Activated T-cell treated with anti-CD3 and anti-CD28 coated beads, Interleukin-2, amount 50 U/mL, for 1 hour (primary cell): ENCODE measurements around the gene LPAR5.
A peak's percentile ranks its signal among the peaks of the same experiment; 100 is the strongest.

ENCODE experiments used
- DNase-seq: peaks from one replicate; pipeline ENCODE4 v3.0.0-alpha.2; 2020

The LPAR5 gene

GRCh38 chr12:6635375-6635855 is 344 bp downstream of the LPAR5 start:
- peak; percentile 54 for DNase-seq

DNA sequence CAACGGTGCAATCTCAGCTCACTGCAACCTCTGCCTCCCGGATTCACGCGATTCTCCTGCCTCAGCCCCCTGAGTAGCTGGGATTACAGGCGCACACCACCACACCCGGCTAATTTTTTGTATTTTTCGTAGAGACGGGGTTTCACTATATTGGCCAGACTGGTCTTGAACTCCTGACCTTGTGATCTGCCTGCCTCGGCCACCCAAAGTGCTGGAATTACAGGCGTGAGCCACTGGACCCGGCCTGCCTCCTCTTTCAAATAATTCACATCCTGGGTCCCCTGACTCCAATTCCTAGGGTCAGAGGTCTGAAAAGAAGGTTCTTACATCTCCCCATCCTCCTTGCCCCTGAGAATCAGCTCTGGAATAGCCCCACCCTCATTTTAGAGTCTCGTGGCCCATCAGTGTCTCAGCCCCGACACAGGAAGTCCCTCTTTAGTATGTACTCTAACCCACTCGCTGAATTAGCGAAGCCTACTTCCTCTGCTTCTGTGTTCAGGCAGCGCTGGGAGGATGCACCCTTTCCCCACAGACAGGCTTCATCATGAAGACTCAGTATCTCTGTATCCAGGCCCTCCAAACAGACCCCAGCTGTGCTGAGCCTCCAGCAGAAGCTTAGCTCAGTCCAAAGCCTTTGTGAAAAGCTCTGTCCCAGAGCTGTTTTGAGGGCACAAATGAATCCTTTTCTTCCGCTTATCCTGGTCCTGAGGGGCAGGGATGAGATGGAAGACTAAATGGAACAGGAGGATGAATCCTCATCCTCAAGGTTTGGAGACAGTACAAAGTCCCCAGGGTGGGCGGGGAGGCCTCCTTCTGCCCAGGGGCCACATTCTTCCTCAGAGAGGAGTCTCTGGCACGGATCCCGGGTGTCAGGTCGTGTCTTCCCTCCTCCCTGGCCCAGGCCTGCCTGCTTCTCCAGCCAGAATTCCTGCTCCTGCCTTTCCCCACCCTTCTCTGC is 3.5 kb downstream of the LPAR5 start:
- peak; percentile 56 for DNase-seq

GRCh38 chr12:6631549-6631961 is 4.2 kb downstream of the LPAR5 start:
- no peak for DNase-seq

DNA sequence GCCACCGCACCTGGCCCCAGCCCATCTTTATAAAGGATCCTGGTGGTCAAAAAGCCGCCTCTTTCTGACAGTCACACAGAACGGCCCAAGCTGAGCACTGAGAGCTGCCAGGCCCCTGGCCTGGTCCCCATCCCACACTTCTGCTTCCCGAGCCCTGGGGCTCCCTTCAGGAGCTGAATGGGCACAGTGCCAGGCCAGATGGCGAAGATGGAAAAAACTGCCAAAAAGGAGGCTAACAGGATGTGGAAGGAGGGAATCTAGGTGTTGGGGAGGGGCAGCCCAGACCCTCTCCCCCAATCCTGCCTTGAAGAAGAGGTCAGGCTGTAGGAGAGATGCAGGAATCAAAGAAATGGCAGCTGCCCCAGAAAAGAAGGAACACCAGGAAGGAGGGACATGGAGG is 5.0 kb downstream of the LPAR5 start:
- DNase-seq: no peak

DNA sequence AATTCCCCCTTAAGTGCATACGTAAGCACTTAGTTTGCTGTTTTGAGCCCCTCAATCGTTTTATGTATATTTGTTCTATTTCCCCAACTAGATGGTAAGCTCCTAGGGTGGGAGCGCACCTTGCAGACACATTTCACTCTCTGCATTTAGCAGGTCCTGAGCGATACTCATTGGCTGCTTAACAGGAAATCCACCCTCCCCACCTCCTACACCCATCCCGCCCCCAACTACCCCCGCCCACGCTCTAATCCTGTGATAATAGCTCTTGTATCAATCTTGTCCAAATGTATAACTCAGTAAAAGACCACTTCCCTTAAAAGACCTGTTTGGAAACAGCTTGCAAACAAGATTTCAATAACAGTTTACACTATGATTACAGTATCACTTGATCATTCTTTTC is 8.1 kb downstream of the LPAR5 start:
- no peak for DNase-seq

DNA sequence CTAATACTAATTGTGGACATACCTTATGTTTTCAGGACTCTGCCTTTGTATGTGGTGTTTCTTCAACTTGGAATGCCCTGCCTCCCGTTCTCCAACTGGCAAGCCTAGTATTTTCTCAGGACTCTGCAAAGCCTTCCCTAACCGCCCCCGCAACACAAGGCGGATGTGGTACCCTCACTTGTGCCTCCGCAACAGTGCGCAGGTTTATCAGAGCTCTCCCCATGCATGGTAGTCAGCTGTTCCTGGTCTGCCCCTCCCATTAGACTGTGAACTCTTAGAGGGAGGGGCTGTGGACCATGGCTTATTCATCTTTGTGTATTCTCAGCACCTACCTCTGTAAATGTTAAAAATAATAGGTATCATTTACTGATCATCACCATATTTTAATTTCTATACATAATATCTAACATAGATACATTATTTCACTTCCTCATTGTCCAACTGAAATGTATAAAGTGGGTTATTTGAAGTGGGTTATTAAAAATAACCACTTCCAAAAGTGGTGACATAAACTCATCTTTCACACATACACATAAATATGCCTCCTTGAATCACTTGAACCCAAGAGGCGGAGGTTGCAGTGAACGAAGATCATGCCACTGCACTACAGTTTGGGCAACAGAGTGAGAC is 9.0 kb downstream of the LPAR5 start:
- DNase-seq: no peak

- no peak for DNase-seq
These were observed 14.9 kb downstream of the LPAR5 start for GRCh38 chr12:6620885-6621274.

GRCh38 chr12:6620137-6620884 is 15.4 kb downstream of the LPAR5 start:
- DNase-seq: peak; percentile 67

DNA sequence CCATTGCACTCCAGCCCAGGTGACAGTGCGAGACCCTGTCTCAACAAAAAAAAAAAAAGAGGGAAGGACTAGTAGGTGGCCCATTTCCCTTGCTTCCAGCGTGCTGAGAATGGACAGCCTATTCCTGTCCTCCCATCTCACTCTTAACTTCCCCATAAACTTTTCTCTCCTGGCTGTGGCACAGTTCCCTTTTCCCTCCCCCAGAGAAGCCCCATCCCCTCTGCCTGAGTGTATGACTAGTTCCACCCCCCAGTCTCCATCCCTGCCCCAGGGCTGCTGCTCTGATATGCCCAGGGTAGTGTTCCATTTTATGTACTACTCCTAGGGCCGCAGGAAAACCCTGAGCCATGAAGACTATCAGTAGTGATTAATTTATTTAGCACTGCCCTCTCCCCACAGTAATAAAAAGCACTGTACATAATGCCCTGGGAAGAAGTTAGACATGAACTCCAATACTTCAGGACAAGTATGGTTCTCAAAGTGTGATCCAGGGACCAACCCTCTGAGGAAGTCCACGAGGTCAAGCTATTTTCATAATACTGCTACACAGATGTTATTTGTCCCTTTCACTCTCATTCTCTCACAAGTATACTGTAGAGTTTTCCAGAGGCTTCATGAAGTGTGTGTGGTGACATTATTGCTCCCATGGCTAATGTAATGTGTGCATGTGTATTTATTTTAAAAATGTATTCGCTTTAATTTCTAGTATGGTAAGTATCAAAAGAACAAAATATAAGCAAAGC is 17.1 kb downstream of the LPAR5 start:
- DNase-seq: no peak

DNA sequence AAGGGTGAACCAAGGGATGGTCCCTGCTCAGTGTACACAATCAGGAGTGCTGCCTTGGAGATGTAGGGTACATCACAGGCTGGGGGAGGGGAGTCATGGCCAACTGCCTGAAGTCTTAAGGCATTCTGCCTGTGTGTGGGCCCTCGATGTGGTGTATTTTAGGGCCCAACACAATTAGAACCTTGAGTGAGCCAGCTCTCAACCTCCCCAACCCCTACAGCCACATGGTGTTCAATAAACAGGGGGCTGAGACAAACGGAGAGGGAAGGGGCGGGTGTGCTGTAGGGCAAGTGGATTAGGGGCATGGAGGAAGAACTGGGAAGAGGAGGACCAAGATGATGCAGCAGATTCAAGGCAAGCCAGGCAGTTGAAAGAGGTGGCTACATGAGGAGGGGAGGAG is 20.0 kb downstream of the LPAR5 start:
- DNase-seq: no peak

DNA sequence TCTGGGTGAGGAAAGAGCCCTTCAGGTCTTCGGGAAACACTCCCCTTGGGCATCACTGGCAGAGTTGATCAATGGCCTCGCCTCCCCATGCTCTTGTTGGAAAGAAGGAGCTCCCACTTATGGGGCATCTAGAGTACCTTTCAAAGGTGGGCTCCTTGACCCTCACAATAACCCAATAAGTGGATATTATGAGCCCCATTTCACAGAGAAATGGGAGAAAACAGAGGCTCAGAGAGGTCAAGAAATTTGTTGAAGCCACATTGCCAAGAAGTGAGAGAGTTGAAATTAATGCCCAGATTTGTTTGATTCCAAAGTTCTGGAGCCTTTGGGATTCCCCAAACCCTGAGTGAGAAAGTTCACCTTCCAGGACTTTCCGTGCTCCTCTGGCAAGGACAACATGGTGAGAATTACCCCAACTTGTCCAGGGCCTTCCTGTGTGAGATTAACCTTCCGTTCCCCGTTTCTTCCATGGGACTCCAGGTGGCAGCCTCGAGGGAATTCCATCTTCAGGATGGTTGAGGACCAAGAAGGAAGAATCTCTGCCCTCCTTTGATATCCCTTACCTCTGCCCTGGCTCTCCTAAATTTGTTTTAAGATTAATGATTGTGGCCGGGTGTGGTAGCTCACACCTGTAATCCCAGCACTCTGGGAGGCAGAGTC is 21.1 kb downstream of the LPAR5 start:
- no peak for DNase-seq

GRCh38 chr12:6613776-6614512 is 21.8 kb downstream of the LPAR5 start:
- DNase-seq: peak; percentile 46

- DNase-seq: no peak
These were observed 22.6 kb downstream of the LPAR5 start for GRCh38 chr12:6613015-6613775.

DNA sequence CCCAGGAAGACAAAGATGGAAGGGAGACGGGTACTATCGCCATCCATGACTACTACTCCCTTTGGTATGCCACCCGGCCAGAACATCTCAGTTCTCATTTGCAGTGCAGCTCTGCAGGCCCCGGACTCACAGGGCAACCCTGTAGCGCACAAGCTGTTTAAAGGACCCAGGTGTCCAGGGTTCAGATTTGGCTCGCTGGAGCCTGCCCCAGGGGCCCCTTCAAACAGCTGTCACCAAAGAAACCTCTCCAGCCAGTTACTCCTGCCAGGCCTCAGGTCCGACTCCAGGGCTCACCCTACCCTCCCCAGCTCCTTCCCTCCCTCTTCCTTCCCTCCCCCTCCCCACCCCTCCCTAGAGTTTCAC is 23.1 kb downstream of the LPAR5 start:
- DNase-seq: no peak

DNA sequence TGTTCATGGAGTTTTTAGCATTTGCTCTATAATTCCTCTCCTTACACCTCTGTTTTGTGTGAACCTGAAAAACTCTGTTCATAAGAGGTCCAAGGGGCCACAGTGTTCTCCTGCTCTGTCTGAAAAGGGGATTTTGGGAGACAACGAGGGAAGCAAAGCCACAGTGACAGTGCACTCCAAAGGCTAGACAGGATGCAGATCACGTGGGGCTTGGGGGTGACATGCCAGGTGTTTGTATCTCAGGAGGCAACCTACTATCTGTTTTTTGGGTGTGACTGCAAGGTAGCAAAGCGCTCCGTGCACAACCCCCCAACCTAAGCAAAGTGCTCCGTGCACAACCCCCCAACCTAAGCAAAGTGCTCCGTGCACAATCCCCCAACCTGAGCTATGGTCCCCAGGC is 23.5 kb downstream of the LPAR5 start:
- no peak for DNase-seq

DNA sequence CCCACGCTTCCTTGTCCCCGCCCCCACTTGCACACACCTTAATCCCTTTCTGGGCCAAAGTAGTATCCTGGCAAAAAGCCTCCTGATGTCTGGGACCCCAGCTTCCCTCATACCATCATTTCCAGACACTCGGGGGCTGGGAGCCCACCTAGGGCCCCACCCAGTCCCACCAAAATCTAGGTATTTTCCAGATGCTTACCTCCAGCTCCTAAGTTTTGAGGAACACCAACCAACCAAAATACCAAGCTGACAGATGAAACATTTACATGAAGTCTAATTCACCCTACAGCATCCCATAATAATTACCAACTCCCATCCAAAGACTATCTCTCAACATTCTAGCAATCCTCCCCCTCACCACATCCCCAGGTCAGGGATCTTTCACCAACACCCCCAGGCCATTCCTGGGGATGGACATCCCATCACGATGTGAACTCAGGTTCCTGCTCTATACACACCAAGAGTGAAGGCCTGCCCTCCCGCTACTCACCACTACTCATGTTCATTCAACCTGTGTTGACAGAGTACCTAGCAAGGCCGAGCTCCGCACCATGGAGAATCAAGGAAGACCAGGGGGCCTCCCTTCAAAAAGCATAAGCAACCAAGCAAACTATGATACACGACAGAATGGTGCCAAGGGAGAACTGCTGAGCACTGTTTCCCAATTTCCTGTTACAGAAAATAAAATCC is 27.0 kb downstream of the LPAR5 start:
- DNase-seq: peak; percentile 63

DNA sequence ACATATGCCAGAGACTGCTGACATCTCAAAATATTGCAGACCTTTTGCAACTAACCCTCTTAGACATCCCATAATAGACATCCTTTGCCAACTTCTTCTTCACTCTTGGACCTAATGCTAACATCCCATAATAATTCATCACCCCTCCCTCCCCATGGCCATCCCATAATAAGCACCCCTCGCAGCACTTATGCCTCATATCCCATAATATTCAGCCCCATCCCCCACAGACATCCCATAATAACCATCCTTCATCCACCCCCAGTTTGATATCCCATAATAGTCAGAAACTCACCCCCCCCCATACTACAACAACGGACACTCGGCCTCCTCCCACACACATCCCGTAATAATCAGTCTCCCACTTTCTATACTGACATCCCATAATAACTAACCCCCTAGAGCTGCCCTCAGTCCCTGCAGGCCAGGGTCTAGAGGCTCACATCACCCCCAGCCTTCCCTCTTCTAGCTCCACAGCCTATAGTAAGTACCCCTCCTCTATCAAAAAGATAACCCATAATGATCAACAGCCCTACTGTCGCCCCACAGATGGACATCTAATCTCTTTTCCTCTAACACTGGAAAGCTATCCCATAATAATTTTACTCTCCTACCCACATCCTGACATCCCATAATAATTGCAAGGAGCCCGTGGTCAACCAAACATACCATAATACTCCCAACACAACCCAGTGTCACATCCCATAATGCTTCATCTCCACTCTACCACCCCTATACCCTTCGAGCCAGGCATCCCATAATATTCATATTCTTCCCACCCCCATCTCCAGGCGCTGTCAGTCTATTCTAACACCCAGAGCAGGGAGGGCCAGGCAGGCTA is 27.8 kb downstream of the LPAR5 start:
- peak; percentile 52 for DNase-seq

DNA sequence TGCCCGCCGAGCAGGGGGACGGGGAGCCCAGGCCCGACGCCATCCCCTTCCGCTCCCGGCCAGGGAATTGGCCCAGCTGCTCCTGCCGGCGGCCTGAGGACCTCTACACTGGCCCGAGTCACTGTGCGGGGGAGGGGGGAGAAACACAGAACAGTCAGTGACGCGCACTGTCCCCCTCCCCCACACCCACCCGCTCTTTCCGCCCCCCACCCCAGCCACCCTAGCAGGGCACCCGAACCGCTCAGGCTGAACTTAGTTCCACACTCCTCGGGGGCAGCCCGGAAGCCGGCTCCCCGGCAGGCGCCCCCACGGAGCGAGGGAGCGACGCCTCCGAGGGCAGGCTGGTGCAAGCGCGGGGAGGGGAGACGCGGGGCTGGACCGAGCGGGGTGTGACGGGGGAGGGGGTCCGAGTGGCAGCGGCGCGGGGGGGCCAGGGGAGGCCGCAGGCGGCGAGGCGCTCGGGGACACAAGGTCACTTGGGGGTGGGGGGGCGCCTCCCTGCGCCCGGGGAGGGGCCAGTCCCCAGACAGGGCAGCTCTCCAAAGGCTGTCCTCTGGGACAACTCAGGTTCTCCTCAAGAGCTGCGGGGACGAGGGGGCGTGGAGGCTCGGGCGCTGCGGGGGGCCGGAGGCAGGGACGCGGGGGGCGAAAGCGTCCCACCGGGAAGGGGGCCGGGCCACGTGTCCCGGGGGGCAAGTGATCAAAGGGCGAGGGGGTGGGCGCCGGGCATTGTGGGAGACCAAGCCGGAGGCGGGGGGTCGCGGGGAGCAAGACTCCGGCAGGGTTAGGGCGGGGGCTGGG is 29.2 kb downstream of the LPAR5 start:
- DNase-seq: peak; percentile 70
